Right hindlimb (tissue), 1 donor: ENCODE measurements around the gene MCF2L.
A peak's percentile ranks its signal among the peaks of the same experiment; 100 is the strongest.
"Not testable (repeated sequence)": the region's sequence is repeated elsewhere in the genome, so short reads cannot be mapped to it uniquely, and the experiment has no call there.

Experiments
- DNase-seq: peaks from one replicate; pipeline ENCODE4 v3.0.0-alpha.2; 2018

MCF2L gene

DNA sequence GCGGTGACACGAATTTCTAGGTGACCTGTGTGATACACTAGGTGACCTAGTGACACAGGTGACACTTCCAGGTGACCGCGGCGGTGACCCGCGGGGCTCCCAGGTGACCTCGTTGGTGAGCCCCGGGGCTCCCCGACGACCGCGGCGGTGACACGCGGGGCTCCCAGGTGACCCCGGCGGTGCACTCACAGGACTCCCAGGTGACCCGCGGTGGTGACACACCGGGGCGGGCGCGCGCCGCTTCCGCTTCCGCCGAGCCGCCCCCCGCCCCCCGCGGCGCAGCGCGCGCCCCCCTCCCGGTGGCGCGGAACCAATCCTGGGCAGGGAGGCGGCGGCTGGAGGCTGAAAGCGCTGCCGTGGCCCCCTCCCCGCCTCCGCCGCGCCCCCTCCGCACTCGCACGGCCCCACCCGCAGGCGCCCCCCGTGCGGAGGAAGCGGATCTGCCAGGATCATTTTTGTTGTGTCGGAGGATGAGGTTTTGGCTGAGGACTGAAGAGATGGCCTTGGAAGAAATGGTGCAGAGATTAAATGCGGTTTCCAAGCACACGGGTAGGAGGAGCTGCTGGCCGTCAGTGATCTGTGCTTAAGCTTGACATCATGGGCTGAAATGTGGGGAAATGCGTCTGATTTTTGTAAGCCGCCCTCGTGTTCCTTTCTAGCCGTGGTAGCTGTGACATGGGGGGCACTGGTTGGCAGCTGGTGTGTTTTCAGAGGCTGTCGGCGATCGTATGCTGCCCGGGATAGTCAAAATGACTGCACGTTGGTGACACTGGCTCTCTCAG is at the start of gene MCF2L:
TSS of gene MCF2L (plus strand) at position 305 of the 782 bp plus-strand sequence. CDS start at position 471, 166 bp downstream.
- DNase-seq, result peak; percentile 77

- no peak for DNase-seq
Observed at GRCh38 chr13:112923962-112924361, 45.1 kb upstream of the MCF2L start.

- no peak for DNase-seq
Observed at GRCh38 chr13:112924365-112924764, 44.6 kb upstream of the MCF2L start.

GRCh38 chr13:112926003-112926402 is 43.0 kb upstream of the MCF2L start:
- no peak for DNase-seq

DNA sequence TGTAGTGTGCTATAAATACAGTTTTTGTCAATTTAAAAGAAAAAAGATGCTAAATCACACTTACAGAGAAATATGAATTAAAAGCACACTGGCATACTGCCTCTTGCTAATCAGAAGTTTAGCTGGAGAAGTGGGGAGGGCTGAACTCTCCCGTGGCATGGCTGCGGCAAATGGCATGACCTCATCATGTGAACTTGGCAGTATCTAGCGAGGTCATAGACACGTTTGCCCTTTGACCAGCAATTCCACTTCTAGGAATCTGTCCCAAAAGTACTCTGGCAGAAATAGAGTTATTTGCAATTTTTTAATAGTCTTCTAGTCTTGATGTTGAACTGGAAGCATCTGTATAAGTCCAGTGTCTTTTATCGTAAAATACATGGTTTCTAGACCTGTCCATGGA is 42.0 kb upstream of the MCF2L start:
- DNase-seq, result no peak

DNA sequence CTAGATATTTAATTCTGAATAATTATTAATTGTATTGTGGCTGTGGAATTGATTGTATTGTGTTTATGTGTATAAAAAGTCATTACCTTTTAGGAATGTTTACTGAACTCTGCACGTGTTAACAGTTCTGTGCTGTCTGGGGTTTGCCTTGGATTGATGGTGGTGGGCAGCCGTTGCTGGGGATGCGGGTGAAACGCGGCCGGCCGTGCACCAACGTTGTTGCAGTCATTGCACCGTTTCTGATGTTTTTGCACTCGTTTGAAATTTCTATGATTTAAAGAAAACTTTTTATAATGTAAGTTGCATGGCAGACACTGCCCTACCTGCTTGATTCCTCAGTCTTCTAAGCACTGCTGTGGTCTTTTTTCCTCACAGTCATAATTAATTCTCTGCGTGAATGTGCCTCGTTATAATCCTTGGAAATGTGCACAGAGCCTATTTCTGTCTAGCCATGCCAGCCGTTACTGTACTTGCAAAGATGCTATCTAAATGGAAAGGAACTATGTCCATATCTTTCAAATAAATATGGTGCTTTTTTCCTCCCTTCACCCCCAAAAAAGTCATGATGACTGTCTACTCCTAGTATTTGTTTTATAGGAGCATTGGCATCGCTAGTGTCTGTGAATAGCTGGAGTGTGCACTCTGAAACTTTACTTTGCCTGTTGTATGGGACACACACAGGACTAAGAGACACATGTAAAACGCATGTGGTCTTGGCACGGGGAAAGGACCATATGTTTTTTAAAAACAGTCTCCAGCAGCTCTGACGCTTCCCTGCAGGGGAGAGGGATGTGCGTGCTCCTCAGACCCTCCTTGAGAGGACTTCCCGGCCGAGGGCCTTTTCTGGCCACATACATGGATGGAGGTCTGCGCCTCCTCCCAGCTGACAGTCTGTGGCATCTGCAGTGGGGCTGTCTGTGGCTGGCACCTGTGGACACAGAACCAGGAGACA is 40.7 kb upstream of the MCF2L start:
- peak; percentile 55 for DNase-seq

DNA sequence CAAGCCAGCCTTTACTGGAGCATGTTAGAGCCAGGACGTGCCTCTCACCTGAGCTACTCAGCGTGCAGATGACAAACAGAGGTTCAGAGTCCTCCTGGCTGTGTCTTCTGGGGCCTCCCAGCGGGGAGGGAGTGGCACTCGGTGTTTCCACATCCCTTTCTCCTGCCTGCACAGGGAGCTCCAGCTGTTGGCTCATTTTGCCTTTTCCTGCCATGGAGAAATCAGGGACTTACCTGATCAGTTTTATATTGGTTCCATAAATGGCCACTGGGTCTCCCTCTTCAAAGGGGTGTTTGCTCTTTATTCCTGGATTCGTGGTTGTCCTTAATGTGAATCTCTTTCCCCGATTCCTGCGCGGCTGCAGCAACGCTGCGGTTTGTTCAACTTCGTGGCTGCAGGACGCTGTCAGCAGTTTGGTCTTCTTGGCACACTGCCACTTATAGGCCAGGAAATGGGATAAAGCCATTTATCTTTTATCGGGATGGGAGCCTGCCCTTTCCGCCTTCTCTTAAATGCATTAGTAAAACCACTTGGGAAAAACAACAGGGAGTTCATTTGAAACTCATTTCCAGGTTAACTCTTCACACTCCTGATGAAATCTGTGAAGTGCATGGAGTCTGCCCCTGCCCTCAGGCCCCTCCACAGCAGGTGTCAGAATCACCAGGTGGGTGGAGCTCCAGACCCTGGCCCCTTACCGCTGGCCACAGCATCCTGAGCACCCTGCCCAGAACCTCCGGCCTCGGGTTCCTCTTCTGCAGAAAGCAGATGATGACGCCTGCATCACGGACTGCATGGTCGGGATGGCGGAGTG is 39.8 kb upstream of the MCF2L start:
- DNase-seq, result no peak

DNA sequence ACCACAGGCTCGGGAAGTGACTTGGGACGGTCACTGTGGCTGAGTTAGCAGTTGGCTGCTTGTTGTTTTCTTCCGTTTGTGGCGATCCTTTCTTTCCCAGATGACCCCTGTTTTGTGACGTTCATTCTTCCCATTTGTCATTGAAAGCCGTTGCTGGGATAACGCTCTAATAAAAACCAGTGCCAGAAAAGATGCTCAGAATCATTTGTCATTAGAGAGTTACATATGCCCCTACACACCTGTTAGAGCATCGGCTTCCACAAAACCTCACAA is 39.3 kb upstream of the MCF2L start:
- no peak for DNase-seq

DNA sequence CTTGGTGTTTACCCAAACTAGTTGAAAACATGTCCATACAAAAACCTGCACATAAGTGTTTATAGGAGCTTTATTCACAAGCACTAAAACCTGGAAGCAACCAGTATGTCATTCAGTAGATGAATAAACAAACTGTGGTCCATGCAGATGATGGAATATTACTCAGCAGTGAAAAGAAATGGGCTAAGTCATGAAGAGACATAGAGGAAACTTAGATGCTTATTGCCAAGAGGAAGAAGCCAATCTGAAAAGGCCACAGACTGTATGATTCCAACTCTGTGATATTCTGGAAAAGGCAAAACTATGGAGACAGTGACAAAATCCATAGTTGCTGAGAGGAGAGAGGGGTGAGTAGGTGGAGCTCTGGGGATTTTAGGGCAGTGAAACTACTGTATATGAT is 38.8 kb upstream of the MCF2L start:
- no peak for DNase-seq

- peak; percentile 65 for DNase-seq
Observed at GRCh38 chr13:112931028-112931934, 37.7 kb upstream of the MCF2L start.

DNA sequence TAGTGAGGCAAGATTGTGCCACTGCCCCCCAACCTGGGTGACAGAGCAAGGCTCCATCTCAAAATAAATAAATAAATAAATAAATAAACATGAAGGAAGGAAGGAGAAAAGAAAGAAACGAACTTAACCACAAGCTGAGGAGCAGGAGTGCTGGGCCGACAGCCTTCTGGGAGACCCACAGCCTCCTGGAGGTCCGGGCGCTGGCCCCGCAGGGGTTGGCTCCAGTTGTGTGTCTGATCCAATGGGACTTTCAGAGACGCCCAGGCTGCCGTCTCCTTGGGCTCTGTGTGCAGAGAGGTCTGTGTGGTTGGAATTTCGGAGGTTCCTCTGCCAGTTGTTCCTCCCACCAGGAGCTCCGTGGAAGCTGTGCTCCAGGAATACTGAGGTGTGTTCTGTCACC is 36.0 kb upstream of the MCF2L start:
- DNase-seq, result no peak

GRCh38 chr13:112933649-112934048 is 35.4 kb upstream of the MCF2L start:
- DNase-seq, result no peak

GRCh38 chr13:112934078-112934477 is 34.9 kb upstream of the MCF2L start:
- no peak for DNase-seq

GRCh38 chr13:112938680-112939079 is 30.3 kb upstream of the MCF2L start:
- no peak for DNase-seq

DNA sequence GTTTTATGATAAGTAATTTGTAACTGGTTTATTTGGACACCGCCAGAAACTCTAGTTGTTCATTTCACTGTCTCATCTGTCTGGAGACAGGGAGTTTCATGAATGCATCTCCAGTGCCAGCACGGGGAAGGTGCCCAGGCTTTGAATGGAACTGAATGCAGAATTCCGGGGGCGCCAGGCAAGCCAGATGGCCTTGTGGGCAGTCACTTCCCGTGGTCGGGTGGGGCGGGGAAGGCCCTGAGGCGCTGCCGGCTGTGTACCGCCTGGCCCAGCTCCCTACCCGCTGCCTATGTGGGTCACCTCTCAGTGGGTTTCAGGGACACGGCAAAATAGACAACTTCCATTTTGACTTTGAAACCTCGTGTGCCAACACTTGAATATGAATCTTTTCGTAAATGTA is 28.8 kb upstream of the MCF2L start:
- peak; percentile 56 for DNase-seq

- no peak for DNase-seq
Observed at GRCh38 chr13:112941349-112941748, 27.7 kb upstream of the MCF2L start.

- not testable (repeated sequence) for DNase-seq
Observed at GRCh38 chr13:112941765-112942164, 27.2 kb upstream of the MCF2L start.

- peak; percentile 97 for DNase-seq
Observed at GRCh38 chr13:112942689-112943308, 26.2 kb upstream of the MCF2L start.

GRCh38 chr13:112943309-112944125 is 25.5 kb upstream of the MCF2L start:
- peak; percentile 78 for DNase-seq

DNA sequence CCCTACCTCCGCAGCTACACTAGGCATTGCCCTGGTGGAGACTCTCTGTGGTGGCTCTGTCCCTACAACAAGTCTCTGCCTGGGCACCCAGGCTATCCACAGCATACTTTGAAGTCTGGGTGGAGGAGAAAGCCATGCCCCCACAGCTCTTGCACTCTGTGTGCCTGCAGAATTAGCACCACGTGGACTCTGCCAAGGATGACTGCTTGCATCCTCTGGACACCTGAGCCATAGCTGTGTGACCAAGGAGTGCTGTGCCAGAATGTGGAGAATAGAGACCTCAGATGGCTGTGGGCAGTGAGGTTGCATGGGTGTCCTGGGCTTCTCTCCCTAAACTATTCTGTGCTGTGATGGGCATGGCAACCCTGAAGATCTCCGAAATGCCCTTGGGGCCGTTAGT is 21.2 kb upstream of the MCF2L start:
- DNase-seq, result no peak
